ENCODE data around the gene NUP210.
"Not testable (repeated sequence)": the region's sequence is repeated elsewhere in the genome, so short reads cannot be mapped to it uniquely, and the experiment has no call there.

Gene NUP210

DNA sequence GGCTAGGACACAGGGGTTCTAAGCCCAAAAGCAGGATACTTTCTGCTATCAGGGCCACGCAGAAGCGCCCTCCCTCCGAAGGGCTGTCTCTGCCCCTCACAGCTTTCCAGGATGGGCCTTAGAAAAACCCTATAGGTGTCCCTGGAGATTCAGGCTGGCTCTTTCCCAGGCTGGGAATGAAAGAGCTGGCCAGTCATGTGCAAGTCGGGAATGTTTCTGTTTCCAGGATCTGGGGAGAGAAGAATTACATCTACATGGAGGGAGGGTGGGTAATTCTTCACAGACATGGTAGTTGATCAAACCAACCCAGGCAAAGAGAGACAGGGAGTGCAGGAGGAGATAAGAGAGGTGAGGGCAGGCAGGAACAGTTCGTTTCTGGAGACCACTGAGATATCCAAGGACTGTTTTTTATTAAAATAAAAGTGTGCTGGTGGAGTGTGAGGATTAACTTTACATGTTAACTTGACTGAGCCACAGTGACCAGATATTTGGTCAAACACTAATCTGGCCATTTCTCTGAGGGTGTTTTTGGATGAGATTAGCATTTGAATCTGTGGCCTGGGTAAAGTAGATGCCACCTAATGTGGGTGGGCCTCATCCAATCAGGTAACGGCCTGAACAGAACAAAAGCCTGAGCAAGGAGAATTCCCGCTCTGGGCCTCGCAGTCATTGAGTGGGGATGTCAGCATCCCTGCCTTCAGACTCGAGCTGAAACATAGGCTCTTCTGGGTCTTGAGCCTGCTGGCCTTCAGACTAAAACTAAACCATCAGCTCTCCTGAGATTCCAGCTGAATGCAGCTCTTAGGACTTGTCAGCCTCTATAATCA lies 15.3 kb downstream of the NUP210 start:
- DNase-seq: no peak

DNA sequence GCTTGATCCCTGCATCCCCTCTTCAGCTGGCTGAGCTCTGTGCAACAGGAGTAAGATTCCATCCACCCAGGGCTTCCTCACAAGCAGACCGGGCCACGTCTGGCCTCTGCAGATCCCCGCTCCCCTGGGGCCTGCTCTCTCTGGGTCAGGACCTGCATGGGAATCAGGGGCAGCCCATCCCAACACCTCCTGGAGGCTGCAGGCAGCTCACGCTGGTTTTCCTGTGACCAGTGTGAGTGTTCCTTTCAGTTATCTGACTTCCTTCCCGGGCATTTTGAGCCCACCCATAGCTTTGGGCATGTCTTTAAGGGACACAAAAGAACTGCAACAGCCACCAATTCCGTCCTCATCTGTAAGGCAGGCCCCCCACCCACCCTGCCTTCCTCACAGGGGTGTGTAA lies 16.3 kb downstream of the NUP210 start:
- DNase-seq: no peak

DNA sequence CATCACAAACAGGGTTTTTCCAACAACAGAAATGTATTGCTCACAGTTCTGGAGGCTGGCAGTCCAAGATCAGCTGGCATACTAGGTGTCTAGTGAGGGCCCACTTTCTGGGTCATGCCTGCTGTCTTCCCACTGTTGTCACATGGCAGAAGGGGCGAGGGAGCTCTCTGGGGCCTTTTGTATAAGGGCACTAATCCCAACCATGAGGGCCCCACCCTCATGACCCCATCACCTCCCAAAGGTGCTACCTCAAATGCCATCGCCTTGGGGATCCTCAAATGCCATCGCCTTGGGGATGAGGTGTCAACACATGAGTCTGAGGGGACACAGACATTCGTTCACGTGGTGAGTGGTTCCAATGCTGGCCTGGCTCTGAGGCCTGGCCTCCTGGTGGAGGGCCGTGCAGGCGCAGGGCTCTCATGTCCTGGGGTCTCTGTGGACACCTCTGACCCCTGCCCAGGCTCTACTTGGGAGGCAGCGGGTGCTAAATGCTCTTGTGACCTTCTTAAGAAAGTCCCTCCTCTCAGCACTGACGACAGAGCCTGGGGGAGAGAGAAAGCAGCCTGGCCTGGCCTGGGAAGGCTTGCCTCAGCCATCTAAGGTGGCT lies 16.8 kb downstream of the NUP210 start:
- no peak for DNase-seq

DNA sequence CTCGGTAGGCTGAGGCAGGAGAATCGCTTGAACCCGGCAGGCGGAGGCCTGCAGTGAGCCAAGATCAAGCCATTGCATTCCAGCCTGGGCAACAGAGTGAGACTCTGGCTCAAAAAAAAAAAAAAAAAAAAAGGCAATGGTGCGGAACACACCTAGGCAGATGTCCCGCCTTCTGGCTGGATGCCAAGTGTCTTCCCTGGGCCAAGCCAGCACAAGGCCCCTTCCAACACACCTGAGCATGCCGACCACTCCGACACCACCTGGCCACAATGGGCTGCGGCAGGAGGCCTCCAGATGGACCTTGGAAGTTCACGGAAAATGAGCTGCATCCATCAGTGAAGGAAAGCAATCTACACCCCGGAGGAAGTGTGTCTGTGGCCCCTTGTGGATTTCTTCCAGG lies 19.0 kb downstream of the NUP210 start:
- no peak for DNase-seq

DNA sequence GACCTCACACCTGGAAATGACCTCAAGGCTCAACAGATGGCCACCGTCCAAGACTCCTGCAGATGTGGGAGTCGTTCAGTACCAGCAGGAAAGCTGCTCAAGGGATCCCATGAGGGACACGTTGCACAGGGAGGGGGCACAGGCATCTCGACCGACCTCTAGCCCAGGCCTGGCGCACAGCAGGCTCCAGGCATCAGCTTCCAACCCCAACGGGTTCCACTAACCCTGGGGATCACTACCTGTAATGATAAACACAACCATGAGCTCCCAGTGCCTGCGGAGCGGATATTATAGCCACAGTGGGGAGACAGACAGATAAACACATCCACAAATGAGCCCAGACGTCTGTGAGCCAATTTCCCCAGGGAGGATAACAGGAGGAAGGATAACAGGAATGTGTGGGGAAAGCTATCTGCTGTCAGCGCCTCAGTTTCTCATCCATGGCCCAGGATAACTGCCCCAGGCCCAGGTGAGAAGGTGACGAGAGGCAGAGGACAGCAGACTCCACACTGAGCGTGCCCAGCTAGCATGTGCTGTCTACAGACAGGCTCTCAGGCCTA lies 19.9 kb downstream of the NUP210 start:
- DNase-seq: no peak

DNA sequence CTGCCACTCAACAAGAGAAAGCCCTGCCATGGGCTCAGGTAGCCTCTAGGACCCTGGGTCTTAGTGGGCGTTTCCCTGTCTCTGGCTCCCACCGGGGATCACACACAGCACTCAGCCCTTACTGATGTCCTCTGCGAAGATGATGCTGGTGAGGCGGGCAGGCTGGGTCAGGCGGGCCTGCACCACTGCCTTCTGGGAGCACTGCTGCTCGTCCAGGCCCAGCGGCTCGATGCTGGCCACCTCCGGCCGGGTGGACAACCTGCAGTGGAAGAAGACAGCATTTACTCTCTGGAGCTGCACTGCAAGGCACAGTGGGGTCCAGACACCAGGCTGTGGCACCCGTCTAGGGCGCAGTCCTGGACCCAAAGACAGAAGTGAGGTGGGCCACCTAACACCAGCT lies 20.5 kb downstream of the NUP210 start:
- no peak for DNase-seq

DNA sequence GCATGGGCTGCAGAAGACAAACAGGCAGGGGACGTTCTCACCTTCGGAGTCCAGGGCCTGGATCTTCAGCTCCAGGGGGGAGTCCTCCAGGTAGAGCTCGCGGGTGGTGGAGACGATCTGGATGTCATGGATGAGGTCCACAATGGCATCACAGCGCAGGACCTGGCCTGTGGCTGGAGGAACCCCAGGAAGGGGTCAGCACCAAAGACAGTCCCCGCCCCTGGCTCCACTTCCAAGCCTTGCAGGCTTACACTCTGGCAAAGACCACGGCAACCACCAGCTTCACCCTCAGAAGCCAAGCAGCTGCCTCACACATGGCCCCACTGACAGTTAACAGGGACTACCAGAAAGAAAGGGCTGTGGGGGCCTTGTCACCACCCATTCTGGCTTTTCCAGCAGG lies 22.8 kb downstream of the NUP210 start:
- no peak for DNase-seq

DNA sequence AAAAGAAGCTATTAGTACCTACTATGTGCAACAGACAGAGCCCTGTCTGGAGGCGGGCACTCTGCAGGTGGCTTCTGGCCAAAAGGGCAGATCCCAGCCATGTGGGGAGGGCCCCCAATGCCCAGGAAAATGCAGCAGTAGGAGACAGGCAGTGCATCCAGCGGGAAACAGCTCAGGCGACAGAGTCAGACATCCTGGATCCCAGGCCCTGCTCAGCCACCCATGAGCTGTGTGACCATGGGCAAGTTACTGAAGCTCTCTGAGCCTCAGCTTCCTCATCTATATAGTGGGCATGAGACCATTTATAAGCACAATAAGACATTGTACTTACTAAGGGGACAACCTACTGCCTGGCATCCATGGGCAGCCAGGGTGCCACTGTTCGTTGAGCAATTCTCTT lies 25.8 kb downstream of the NUP210 start:
- no peak for DNase-seq

DNA sequence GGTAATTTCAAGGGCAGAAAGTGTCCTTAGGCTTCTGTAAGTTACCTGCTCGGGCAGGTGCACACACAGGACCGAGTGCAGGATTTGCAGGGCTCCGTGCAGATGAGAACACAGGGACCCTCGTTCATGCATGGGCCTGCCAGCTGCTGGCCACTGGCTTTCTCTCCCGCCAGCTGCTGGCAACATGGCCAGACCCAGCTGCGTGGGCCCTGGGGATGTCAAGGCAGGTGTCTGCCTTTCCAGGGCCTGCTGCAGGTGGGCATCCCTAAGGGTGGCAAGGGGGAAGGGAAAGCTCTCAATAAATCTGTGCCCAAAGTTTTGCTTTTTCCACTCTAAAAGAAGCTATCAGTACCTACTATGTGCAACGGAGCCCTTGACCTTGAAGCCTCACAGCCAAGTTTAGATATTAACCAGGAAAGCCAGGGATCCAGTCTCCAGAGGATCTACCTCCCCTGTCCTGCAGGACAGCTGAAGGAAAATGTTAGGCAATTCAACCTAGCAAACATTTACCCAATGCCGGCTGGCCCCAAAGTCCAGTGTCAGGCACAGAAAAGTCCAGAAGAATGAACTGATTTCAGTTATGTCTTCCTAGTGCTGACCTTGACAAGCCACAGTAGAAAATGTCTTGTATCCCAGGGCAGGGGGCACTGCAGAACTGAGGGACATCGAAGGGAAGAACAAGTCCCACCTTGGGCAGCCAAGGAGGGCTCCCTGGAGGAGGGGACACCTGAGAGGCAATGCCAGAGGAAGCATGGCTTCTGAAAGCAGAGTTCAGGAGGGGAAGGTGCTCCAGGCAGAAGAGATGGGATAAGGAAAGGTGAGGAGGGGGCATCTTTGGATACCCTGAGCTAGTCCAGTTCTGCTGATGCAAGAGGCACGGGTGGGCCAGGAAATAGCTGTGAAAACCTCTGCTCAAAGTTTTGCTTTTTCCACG lies 26.4 kb downstream of the NUP210 start:
- DNase-seq: no peak

DNA sequence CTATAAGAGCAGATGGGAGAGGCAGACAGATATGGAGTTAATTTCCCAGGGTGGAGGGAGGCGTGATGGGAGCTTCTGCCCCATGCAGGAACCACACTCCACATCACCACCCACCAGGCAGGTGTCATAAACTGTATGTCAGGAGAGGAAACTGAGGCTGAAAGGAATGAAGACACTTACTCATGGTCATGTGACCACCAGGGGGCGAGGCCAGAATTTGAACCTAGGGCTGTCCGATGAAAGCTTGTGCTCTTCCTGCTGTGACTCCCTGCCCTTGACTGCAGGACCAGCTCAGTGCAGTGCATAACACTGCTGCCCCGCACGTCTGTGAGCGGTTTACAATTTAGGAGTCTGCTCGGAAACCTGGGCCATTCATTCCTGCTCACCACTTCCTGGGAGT lies 28.8 kb downstream of the NUP210 start:
- DNase-seq: no peak

DNA sequence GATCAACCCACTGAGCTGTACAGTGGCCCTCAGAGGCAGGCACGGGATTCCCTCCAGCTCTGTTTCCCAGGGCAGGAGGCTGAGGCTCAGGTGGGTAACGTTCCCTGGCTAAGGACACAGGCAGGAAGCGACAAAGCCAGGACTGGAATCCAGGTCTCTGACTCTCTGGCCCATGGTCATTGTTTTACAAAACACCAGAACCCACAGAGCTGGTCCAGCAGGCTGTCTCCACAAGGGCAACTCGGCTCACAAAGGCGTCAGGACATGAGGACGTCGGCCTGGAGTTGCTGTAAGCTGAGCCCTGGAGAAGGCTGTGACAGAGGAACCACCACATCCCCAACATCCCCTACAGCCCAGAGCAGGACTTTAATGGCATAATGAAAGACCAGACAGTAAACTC lies 30.7 kb downstream of the NUP210 start:
- no peak for DNase-seq

DNA sequence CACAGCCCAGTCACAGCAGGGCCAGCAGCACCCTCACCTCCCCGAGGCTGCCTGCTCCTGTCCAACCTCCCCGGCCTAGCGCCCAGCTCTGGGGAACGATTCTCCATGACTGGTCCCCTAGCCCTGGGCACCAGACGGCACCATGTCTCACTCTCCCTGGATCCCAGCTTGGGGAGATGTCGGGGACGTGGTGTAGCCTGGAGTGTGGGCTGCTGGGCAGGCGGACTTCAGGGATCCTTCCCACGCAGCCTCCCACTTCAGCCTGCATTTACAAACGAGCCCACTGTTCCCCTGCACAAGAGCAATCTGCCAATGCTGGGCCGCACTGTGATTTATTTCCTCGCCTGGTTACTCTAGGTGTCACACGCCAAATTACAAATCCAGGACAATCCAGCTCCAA lies 31.3 kb downstream of the NUP210 start:
- no peak for DNase-seq

DNA sequence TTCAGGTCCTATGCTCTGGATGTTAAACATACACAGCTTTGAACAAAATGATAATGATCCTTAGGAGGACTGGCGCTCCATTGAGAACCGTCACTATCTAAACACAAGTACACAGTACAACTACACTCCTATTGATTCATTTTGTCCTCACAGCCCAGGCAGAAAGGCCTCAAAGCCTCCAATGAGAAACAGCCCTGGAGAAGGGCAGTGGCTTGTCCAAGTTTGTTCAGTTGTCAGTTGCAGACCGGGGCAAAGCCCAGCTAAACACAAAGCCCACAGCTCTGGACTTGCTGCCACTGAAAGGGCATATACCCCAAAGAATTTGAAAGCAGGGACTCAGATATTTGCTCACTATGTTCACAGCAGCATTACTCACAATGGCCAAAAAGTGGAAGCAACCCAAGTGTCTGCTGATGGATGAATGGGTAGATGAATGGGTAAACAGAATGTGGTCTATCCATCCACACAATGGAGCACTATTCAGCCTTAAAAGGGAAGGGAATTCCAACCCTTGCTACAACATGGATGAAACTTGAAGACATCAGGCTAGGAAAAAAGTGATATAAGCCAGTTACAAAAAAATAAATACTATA lies 34.7 kb downstream of the NUP210 start:
- DNase-seq: no peak

DNA sequence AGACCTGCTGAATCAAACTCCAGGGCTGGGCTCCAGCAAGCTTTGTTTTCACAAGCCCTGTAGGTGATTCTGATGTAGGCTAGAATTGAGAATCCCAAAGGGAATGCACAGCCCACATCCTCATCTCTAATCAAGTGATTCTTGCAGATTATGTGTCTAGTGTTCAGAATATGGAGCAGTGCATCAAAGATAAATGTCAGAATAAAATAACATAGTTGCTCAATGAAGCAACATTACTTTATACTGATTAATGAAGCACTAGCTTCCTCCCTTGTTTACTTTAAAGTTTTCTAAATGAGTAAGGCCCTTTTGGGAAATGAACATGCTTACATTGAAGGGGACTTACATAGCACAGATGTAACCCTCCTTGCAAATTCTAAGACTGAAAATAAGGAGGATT lies 39.2 kb downstream of the NUP210 start:
- DNase-seq: no peak

DNA sequence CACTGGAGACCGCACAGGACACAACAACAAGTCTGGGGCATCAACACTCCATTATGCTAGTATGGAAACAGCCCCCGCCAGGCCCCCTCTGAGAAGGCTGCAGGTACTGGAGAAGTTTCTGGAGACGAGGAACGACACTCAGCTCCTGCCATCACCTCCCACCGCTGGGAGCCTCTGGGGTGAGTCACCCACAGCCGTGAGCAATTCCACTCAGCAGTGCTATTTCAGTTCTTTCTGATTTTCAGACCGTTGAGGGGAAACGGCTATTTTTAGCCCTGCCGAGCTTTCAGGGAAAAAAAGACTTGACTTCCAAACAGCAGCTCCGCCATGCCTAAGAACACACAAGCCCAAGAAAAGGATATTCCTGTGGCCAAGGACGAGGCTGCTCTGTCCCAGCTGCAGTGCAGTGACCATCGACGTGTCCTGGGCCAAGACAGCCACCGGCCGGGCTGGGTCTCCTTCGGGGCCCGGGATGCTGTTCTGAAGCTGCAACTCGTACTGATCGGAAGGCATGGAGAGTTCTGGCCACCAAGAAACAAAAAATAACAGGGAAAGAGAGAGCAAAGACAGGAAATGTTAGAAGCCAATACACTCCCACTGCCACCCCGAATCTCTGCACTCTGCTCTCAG lies 40.8 kb downstream of the NUP210 start:
- no peak for DNase-seq

DNA sequence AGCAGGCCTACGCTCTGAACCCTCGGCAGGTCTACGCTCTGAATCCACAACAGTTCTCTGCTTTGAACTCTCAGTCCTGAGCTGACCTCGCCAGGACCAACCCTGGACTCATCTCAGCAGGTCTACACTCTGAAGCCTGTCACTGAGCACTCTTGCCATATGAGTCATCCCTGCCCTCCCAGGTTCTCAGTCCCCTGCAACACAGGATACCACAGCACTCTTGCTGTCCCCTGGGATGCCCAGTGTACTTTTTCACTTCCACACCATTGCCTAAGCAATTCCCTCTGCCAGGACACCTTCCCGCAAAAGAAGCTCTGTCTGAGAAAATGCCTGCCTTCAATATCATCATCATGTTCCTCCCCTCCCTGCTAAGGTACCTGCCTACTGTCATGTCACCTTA lies 42.0 kb downstream of the NUP210 start:
- DNase-seq: no peak

DNA sequence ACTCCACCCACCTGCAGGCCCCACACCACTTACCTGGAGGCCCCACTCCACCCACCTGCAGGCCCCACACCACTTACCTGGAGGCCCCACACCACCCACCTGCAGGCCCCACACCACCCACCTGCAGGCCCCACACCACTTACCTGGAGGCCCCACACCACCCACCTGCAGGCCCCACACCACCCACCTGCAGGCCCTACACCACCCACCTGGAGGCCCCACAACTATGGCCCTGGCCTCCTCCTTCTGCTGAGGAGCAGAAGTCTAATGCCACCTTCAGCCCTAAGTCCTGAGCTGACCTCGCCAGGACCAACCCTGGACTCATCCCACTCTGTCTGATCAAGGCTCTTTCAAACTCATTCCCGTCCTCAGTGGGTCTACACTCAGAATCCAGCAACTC lies 42.4 kb downstream of the NUP210 start:
- DNase-seq: not testable (repeated sequence)

DNA sequence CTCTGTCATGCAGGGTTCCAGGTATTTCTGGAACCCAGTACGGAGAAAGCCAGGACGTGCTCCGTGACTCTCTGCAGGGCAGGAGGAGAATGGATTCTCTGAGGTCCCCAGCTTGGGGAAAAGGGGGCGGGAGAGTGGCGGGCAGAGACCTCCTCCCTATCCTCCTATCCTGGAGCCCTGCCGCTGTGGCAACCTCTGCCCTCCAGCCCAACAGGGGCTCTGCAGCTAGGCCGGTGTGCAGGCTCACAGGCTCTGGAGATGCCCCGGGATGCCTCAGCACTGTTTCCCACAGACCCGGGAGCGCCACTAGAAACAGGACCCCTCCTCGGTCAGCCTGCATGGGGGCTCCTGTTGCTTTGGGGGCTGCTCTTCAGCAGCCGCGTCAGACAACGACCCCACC lies 43.1 kb downstream of the NUP210 start:
- no peak for DNase-seq

DNA sequence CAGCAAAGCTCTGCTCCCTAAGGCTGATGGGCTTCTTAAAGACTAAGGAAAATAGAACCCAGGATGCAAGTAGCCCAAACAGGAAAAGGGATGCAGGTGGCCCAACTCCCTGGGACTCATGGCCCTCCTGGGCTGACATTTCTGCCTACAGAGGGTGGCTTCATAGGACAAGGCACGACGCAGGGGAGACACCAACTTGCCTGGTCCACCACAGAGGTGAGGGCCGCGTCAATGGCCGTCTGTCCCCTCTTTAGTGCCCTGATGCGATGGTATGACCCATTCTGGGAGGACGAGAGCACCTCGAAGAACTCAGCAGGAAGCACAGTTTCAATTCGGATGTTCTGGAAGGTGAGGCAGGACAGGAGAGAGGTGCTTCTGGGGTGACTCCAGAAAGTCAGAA lies 44.0 kb downstream of the NUP210 start:
- no peak for DNase-seq

DNA sequence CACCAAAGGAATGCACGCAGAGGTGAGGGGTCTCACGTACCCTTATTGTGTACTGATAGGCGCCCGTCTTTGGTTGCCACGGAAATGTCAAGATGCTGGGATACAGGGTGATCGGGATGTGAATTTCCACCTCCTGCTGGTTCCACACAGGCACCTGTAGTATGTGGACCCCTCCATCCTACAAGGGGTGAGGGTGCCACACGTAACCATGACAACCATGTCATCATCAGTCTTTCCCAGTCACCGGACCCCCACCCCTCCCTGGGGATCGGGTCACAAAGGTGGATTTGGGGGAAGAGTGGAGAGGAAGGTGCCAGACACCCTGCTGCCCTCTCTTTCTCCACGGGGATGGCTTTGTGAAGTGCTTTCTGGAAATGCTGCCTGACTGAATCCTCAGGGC lies 44.7 kb downstream of the NUP210 start:
- DNase-seq: no peak

DNA sequence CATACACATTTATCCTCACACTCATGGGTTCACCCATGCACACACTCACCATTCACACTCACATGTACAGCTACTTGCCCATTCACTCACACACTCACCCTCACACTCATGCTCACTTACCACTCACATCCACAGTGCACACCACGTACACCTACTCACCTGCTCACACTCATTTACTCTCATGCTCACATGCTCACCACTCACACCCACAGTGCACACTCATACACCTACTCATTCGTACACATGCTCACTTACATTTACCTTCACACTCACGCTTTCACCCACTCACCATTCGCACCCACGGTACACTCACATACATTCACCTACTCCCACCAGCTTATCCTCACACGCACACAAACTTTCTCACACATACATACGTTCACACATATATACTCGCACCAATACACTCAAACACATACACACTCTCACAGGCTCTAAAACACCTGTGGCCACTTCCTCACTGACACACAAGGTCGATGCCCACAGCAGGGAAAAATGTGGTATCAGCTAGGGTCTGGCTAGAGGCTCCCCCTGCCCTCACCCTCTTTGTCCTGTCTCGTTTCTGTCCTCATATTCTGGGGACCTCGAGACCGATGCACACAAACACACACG lies 46.0 kb downstream of the NUP210 start:
- no peak for DNase-seq

DNA sequence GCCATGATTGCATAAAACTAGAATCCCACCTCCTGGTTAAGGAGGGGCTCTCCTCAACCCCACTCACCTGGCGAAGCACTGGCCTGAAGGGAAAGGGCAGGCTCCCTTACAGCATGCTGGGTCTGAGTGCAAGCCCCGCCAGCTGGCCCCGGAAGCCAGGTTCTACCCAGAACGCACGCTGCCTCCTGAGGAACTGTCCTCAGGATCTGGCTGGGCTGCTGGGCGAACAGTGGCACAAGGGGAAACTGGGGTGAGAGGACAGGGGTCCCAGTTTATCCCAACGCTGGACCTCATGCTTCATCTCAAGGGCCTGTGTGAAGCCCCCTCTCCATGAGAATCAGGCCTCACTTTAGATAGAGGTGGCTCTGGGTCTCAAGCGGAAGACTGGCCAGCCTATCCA lies 47.5 kb downstream of the NUP210 start:
- DNase-seq: no peak

Measured in NCI-H2107 (cell line).